CD4-positive, alpha-beta memory T cell (primary cell): ENCODE data around the gene MC2R. TPM values are rescaled to one million over a fixed set of nuclear protein-coding genes. Genes with fewer than 3 reads are reported as not detected.

Experiments used
- CTCF ChIA-PET: fragments of 350-600 bp; sonication (Branson Sonifier 250); formaldehyde crosslinking; loops from one replicate; lab custom pipeline; 2021; ENCODE audit warnings: inconsistent platforms; ENCODE audit not compliant: partially characterized antibody; lab: Charles Lee
- POLR2A ChIA-PET: fragments of 350-600 bp; sonication (Branson Sonifier 250); formaldehyde crosslinking; loops from one replicate; lab custom pipeline; 2021; ENCODE audit not compliant: partially characterized antibody; lab: Charles Lee
- DNase-seq, 5 donors: peaks; one replicate each; pipeline versions ENCODE4 v3.0.0 to v3.0.0-alpha.2; 2020 to 2022; ENCODE audit warnings: mixed read lengths in 1 of 5
- H3K27ac ChIP-seq: one replicate; pipeline ENCODE4 v1.7.0; 2013; ENCODE audit warnings: low read depth, low read length
- H3K27me3 ChIP-seq: 2 replicates; pipeline ENCODE4 v1.7.0; 2013; ENCODE audit warnings: mild to moderate bottlenecking, low read length, moderate library complexity; ENCODE audit not compliant: insufficient read depth
- H3K36me3 ChIP-seq: 2 replicates; pipeline ENCODE4 v1.7.0; 2013; ENCODE audit warnings: mild to moderate bottlenecking, low read length, moderate library complexity; ENCODE audit not compliant: insufficient read depth
- H3K4me1 ChIP-seq: 2 replicates; pipeline ENCODE4 v1.7.0; 2013; ENCODE audit warnings: mild to moderate bottlenecking, low read length, moderate library complexity; ENCODE audit not compliant: insufficient read depth
- H3K4me3 ChIP-seq, 2 donors: one replicate each; pipeline ENCODE4 v1.7.0; 2013; ENCODE audit warnings: low read length in 2 of 2, mild to moderate bottlenecking in 1 of 2
- H3K9me3 ChIP-seq, 2 donors: one replicate each; pipeline ENCODE4 v1.7.0; 2013; ENCODE audit warnings: low read length in 2 of 2, control low read depth in 1 of 2; ENCODE audit not compliant: control insufficient read depth in 1 of 2
- H3K27ac Mint-ChIP-seq, 7 donors: one replicate each; pipeline ENCODE4 v1.8.0; 2020 to 2021; ENCODE audit warnings: mixed read lengths in 7 of 7, mild to moderate bottlenecking in 6 of 7, inconsistent platforms in 3 of 7, moderate library complexity in 3 of 7
- H3K27me3 Mint-ChIP-seq, 2 donors: one replicate each; pipeline ENCODE4 v1.8.0; 2020 to 2021; ENCODE audit warnings: mixed read lengths in 2 of 2
- H3K36me3 Mint-ChIP-seq, 2 donors: one replicate each; pipeline ENCODE4 v1.8.0; 2020 to 2021; ENCODE audit warnings: mixed read lengths in 2 of 2, inconsistent platforms in 1 of 2, mild to moderate bottlenecking in 1 of 2
- H3K4me1 Mint-ChIP-seq, 4 donors: one replicate each; pipeline ENCODE4 v1.8.0; 2020 to 2021; ENCODE audit warnings: mixed read lengths in 4 of 4, mild to moderate bottlenecking in 1 of 4
- H3K4me3 Mint-ChIP-seq, 8 donors: one replicate each; pipeline ENCODE4 v1.8.0; 2020 to 2021; ENCODE audit warnings: mixed read lengths in 8 of 8, mild to moderate bottlenecking in 7 of 8, moderate library complexity in 6 of 8, inconsistent platforms in 3 of 8
- H3K9me3 Mint-ChIP-seq, 8 donors: one replicate each; pipeline ENCODE4 v1.8.0; 2020 to 2021; ENCODE audit warnings: mixed read lengths in 8 of 8, mild to moderate bottlenecking in 5 of 8, inconsistent platforms in 3 of 8, moderate library complexity in 1 of 8
- intact Hi-C: fragments of 100-400 bp; cut with micrococcal nuclease; formaldehyde crosslinking; loops from one replicate; pipeline ENCODE4 v1.15.1; 2023
- polyA plus RNA-seq, 2 donors: library from polyadenylated mRNA; unstranded; fragments of 300-500 nt; fragmentation: Illumina TruSeq; gene quantifications; one replicate each; pipeline ENCODE4 v1.2.3, GENCODE V29; 2021
- total RNA-seq, 2 experiments: library from RNA; stranded (reverse); gene quantifications; one replicate each; pipeline ENCODE4 v1.2.3, GENCODE V29; 2021

The MC2R gene
- total and polyA plus RNA-seq, 4 experiments from 2014 or later = not detected

- H3K27ac ChIP-seq = no peak overlapping the region
- H3K4me3 ChIP-seq = no peak overlapping the region
- Mint-ChIP-seq H3K4me1 (no peaks in the 10 kb centered on the region), H3K27me3 (peaks cover 2 to 5% of the 10 kb centered on the region in 2 donors), H3K9me3 (no peaks in the 10 kb centered on the region), H3K27ac (no peak overlapping the region), H3K4me3 (no peak overlapping the region), H3K36me3 (no peaks in the 10 kb centered on the region)
- no peak for DNase-seq
- intact Hi-C loops = no loop called here
- POLR2A ChIA-PET = no interaction called here
- no peaks in the 10 kb centered on the region for H3K9me3 ChIP-seq
- H3K4me1 ChIP-seq = no peaks in the 10 kb centered on the region
- H3K27me3 ChIP-seq = no peaks in the 10 kb centered on the region
- no peaks in the 10 kb centered on the region for H3K36me3 ChIP-seq
- CTCF ChIA-PET = no interaction called here
Measured at GRCh38 chr18:13879492-13879891, 35.8 kb downstream of the MC2R start.

- intact Hi-C loops = no loop called here
- Histone ChIP-seq H3K27me3 (no peaks in the 10 kb centered on the region), H3K4me3 (no peak overlapping the region), H3K9me3 (no peaks in the 10 kb centered on the region), H3K36me3 (no peaks in the 10 kb centered on the region), H3K27ac (no peak overlapping the region), H3K4me1 (no peaks in the 10 kb centered on the region)
- Mint-ChIP-seq H3K9me3 (no peaks in the 10 kb centered on the region), H3K4me3 (no peak overlapping the region), H3K4me1 (no peaks in the 10 kb centered on the region), H3K27ac (no peak overlapping the region), H3K36me3 (no peaks in the 10 kb centered on the region), H3K27me3 (peaks cover 0 to 5% of the 10 kb centered on the region in 2 donors)
- POLR2A ChIA-PET = no interaction called here
- DNase-seq = no peak
- CTCF ChIA-PET = no interaction called here
Measured at GRCh38 chr18:13878857-13879256, 36.5 kb downstream of the MC2R start.

GRCh38 chr18:13877157-13877556 is 38.2 kb downstream of the MC2R start:
- peaks cover 4 to 6% of the 10 kb centered on the region in 2 donors for H3K27me3 Mint-ChIP-seq
- H3K9me3 Mint-ChIP-seq = no peaks in the 10 kb centered on the region
- Histone ChIP-seq H3K9me3 (no peaks in the 10 kb centered on the region), H3K4me1 (no peaks in the 10 kb centered on the region), H3K27ac (no peak overlapping the region), H3K36me3 (no peaks in the 10 kb centered on the region), H3K4me3 (no peak overlapping the region), H3K27me3 (no peaks in the 10 kb centered on the region)
- ChIA-PET POLR2A (no interaction called here), CTCF (no interaction called here)
- no peak overlapping the region for H3K27ac Mint-ChIP-seq
- intact Hi-C loops = no loop called here
- no peaks in the 10 kb centered on the region for H3K4me1 Mint-ChIP-seq
- no peak for DNase-seq
- no peaks in the 10 kb centered on the region for H3K36me3 Mint-ChIP-seq
- no peak overlapping the region for H3K4me3 Mint-ChIP-seq

DNA sequence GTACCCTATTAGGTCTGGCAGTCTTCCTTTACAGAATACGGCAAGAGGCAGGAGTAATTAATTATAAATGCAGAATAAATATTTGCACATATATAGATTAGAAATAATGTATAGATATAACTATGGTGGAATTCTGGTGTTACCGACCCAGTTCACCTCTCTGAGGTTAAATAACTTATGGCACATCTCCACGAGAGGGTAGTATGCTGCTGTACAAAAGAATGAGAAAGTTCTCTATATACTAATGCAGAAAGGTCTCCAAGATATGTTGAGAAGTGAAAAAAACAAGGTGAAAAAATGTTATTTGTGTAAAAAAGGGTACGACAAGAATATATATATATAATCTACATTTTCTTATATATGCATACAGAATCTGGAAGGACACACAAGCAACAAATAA is 40.8 kb downstream of the MC2R start:
- no peak overlapping the region for H3K27ac Mint-ChIP-seq
- Histone ChIP-seq H3K36me3 (no peaks in the 10 kb centered on the region), H3K4me3 (no peak overlapping the region), H3K27ac (no peak overlapping the region), H3K27me3 (no peaks in the 10 kb centered on the region), H3K9me3 (no peaks in the 10 kb centered on the region), H3K4me1 (no peaks in the 10 kb centered on the region)
- peaks cover 14 to 16% of the 10 kb centered on the region in 2 donors for H3K27me3 Mint-ChIP-seq
- H3K9me3 Mint-ChIP-seq = no peaks in the 10 kb centered on the region
- POLR2A ChIA-PET = no interaction called here
- intact Hi-C loops = no loop called here
- H3K4me3 Mint-ChIP-seq = no peak overlapping the region
- DNase-seq = no peak
- no peaks in the 10 kb centered on the region for H3K36me3 Mint-ChIP-seq
- CTCF ChIA-PET = no interaction called here
- no peaks in the 10 kb centered on the region for H3K4me1 Mint-ChIP-seq

- Histone ChIP-seq H3K4me3 (no peak overlapping the region), H3K27me3 (no peaks in the 10 kb centered on the region), H3K9me3 (no peaks in the 10 kb centered on the region), H3K27ac (no peak overlapping the region), H3K36me3 (no peaks in the 10 kb centered on the region), H3K4me1 (no peaks in the 10 kb centered on the region)
- ChIA-PET POLR2A (no interaction called here), CTCF (no interaction called here)
- H3K27ac Mint-ChIP-seq = no peak overlapping the region
- DNase-seq = no peak
- peaks cover 17% of the 10 kb centered on the region in 2 donors for H3K27me3 Mint-ChIP-seq
- H3K4me1 Mint-ChIP-seq = no peaks in the 10 kb centered on the region
- no peak overlapping the region for H3K4me3 Mint-ChIP-seq
- no peaks in the 10 kb centered on the region for H3K36me3 Mint-ChIP-seq
- H3K9me3 Mint-ChIP-seq = no peaks in the 10 kb centered on the region
- intact Hi-C loops = no loop called here
Measured at GRCh38 chr18:13872932-13873331, 42.4 kb downstream of the MC2R start.

DNA sequence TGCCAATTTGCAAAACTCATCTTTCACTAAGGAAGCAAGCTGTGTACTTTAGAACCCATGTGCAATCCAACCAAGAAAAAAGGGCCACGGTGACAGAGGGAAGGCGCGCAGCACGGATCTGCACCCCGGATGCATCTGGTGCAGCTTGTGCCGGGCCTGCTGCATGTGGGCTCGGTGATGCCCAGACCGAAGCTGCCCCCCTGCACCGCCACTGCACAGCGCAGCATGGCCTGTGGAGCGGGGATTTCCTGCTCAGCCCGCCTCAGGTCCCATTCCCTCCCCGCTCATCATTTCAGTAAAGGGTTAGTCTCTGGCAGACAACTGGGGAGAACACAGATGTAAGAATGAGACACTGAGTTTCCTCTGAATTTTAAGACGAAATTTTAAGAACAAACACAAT is 43.0 kb downstream of the MC2R start:
- Histone ChIP-seq H3K36me3 (no peaks in the 10 kb centered on the region), H3K4me1 (no peaks in the 10 kb centered on the region), H3K27me3 (no peaks in the 10 kb centered on the region), H3K27ac (no peak overlapping the region), H3K9me3 (no peaks in the 10 kb centered on the region), H3K4me3 (no peak overlapping the region)
- H3K4me3 Mint-ChIP-seq = no peak overlapping the region
- POLR2A ChIA-PET = no interaction called here
- H3K27ac Mint-ChIP-seq = no peak overlapping the region
- CTCF ChIA-PET = no interaction called here
- intact Hi-C loops = no loop called here
- no peaks in the 10 kb centered on the region for H3K4me1 Mint-ChIP-seq
- H3K36me3 Mint-ChIP-seq = no peaks in the 10 kb centered on the region
- peaks cover 18 to 20% of the 10 kb centered on the region in 2 donors for H3K27me3 Mint-ChIP-seq
- no peaks in the 10 kb centered on the region for H3K9me3 Mint-ChIP-seq
- no peak for DNase-seq

DNA sequence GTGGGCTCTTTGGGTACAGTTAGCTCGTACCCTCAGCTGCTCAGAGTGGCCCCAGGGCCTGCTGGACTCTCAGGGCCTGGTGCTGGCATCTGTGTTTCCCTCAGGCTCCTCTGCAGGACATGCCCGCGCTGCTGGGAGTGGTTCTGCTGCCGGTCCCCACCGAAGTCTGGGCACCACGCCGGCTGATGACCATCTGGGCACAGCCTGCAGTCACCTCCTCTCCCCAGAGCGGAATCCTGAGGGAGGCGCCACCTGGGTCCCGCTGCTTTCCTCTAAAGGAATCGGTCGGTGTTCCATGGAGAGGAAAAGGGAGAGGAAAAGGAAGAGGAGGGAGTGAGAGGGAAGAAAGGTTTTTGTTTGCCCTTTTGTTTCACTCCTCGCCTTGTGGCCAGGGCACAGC is 43.6 kb downstream of the MC2R start:
- Mint-ChIP-seq H3K9me3 (no peaks in the 10 kb centered on the region), H3K27me3 (peaks cover 19 to 22% of the 10 kb centered on the region in 2 donors), H3K36me3 (no peaks in the 10 kb centered on the region)

More for the DNA sequence above, 43.6 kb downstream of the MC2R start:
- POLR2A ChIA-PET = no interaction called here
- H3K9me3 ChIP-seq = no peaks in the 10 kb centered on the region
- no peak overlapping the region for H3K27ac Mint-ChIP-seq
- no peak overlapping the region for H3K4me3 ChIP-seq
- H3K36me3 ChIP-seq = no peaks in the 10 kb centered on the region
- no peaks in the 10 kb centered on the region for H3K4me1 Mint-ChIP-seq
- no peak overlapping the region for H3K4me3 Mint-ChIP-seq
- CTCF ChIA-PET = no interaction called here
- intact Hi-C loops = no loop called here
- no peak for DNase-seq
- H3K27ac ChIP-seq = no peak overlapping the region
- no peaks in the 10 kb centered on the region for H3K27me3 ChIP-seq
- no peaks in the 10 kb centered on the region for H3K4me1 ChIP-seq
